Inflammatory macrophage treated with lipopolysaccharide for 4 hours (primary cell): Measurements from ENCODE around the gene NUDT22.
A peak's percentile ranks its signal among the peaks of the same experiment; 100 is the strongest.

ENCODE experiments used
- DNase-seq: peaks from one replicate; pipeline ENCODE4 v3.0.0-alpha.2; 2020

The NUDT22 gene

DNA sequence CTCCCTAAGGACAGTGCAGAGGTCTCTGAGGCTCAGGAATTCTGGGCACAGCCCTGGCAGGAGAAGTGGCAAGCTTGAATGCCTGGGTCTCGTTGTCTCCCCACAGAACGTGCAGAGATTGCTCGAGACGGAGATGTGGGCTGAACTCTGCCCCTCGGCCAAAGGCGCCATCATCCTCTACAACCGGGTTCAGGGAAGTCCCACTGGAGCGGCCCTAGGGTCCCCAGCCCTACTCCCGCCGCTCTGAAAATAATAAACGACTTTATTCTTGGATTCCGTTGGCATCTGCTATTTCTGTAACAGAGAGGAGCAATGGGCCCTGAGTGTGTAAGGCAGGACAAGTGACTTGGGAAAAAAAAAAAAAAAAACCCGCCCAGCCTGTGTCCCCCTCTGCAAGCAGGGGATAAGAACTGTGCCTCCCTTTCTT lies 3.7 kb downstream of the NUDT22 start:
- DNase-seq = no peak

DNA sequence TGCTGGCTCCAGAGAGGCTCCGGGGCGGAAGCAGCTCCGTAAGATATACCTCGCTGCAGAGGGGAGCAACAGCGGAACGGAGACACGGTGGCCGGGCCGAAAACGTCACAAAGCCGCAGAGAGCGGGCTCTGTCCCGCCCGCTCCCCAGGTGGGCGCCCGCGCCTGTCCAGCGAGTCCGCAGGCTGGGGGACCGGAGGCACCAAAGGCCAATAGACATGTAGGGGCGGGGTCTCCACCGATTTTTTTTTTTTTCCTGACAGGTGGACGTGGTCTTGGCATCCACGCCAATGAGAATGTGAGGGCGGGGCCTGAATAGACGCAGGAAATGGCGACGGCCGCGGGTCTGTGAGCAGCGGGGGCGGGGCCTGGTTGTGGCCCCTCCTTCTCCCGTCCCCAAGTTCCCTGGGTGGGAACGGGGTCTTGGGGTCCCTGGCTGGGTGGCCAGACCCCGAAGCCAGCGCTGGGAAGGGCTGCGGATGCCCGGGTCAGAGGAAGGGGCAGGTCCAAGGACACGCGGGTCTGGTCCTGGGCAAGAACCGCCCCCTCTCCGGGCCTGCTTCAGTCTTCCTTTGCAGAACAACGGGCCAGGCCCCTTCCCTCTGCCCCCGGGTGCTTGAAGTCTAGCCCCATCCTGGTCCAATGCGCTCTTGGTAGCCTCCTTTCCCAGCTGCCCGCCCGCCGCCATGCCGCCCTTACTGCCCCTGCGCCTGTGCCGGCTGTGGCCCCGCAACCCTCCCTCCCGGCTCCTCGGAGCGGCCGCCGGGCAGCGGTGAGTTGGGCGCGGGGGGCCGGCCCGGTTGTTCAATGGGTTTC lies 4.3 kb downstream of the NUDT22 start, which contains the start of gene DNAJC4:
TSS of gene DNAJC4 (plus strand) at position 378 of the 814 bp plus-strand sequence. CDS start at position 685, 307 bp downstream.
- DNase-seq = peak; percentile 80

DNA sequence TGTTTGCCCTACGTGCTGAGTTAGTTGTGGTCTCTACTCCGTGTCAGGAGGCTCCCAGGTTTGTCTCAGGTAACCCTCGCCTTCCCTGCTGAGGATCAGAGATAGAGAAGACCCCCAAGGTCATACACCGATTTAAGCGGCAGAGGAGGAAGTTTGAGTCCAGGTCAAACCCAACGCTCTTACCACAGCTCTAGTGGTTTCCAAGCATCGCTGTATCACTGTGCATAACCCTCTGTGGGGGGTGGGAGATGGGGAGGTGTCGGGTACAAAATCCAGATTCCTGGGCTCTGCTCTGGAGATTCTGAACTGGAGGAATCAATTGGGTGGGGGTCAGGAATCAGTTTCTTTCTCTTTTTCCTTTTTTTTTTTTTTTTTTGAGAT lies 4.9 kb downstream of the NUDT22 start:
- DNase-seq = no peak

DNA sequence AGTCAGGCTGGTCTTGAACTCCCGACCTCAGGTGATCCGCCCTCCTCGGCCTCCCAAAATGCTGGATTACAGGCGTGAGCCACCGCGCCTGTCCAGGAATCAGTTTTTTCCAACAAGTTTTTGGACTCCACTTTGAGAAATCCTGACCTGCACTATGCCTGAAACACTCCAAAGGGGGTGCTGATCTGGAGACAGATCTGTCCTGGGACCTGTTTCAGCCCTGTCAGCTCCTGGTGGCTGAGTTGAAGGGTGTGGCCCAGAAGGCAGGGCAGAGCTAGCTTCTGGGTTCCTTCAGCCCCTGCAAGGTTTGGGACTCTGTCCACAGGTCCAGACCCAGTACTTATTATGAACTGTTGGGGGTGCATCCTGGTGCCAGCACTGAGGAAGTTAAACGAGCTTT lies 5.5 kb downstream of the NUDT22 start:
- DNase-seq = no peak

DNA sequence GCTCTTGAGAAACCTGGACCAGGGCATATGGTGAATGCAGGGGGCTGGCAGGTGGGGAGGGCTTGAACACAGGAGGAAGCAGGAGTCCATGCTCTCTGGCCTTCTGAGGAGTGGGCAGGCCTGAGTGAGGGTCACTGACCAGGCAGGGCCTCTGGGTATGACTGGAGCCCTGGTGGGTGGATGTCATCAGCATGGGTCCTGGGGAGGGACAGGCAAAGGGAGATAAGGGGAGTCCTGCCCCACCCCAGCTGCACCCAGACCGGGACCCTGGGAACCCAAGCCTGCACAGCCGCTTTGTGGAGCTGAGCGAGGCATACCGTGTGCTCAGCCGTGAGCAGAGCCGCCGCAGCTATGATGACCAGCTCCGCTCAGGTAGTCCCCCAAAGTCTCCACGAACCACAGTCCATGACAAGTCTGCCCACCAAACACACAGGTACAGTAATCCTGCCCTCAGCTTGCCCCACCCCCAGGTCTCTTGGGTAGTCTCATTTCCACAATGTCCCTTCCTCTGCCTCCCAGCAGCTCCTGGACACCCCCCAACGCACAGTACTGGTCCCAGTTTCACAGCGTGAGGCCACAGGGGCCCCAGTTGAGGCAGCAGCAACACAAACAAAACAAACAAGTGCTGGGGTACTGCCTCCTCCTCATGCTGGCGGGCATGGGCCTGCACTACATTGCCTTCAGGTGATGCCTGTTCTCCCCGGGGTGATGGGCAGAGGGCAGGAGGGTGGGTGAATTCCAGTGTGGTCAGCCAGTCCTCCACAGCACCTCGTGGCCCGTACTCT lies 6.3 kb downstream of the NUDT22 start:
- no peak for DNase-seq

DNA sequence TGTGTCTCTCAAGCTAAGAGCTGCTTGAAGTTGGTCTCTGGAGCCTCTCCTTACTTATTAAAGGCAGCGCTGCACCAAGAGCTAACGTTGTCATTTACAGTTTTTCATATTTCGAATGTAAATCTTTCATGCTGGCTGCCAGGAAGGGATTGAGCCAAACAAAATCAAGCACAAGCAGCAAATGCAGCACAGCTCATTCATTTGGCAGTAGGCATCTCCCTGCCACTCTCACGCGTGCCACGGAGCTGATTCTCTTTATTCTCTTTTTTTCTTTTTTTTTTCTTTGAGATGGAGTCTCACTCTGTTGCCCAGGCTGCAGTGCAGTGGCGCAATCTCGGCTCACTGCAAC lies 6.9 kb downstream of the NUDT22 start:
- DNase-seq = no peak

DNA sequence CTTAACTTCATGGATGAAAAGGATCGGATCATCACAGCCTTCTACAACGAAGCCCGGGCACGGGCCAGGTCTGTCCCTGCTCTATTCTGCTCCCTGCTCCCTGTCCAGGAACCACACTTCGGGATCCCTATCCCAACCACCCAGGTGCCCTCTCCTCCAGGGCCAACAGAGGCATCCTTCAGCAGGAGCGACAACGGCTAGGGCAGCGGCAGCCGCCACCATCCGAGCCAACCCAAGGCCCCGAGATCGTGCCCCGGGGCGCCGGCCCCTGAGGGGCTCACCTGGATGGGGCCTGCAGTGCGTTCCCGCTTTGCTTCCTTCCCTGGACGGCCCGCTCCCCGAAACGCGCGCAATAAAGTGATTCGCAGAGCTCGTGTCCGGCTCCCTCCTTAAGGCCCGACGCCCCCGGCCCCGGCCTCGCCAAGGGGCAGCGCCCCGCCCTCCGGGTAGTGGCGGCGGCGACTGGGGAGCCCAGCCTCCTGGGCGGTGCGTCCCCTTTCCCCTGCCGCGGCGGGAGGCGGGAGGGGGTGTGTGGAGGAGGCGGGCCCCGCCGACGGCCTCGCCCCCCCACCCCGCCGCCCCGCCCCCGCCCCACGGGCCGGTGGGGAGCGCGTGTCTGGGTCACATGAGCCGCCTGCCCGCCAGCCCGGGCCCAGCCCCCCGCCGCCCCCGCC lies 8.0 kb downstream of the NUDT22 start, which contains the start of gene VEGFB:
TSS of gene VEGFB (plus strand) at position 672 of the 674 bp plus-strand sequence. CDS start 250 bp downstream, outside the sequence.
- peak; percentile 25 for DNase-seq

DNA sequence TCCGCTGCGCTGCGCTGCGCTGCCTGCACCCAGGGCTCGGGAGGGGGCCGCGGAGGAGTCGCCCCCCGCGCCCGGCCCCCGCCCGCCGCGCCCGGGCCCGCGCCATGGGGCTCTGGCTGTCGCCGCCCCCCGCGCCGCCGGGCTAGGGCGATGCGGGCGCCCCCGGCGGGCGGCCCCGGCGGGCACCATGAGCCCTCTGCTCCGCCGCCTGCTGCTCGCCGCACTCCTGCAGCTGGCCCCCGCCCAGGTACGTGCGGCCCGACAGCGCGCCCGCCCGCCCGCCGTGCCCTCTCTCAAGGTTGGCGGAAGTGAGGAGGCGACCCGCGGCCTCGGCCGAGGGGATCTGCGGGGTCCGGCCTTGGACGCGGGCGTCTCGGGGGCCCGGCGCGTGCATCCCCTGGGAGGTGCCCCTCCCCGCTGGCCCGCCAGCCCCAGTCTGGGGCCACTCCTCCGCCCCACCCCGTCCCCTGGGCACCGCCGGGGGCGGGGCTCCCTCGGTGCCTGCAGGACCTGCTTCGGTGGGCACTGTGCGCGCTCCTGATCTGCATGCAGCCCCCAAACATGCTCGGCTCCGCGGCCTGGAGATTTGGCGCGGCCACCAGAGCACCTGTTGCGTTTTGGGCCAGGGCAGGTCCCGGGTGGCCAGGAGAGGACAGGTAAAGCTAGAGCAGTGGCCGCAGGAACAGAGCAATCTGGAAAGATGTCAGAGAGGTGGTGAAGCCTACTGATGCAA lies 8.7 kb downstream of the NUDT22 start:
- DNase-seq = no peak

DNA sequence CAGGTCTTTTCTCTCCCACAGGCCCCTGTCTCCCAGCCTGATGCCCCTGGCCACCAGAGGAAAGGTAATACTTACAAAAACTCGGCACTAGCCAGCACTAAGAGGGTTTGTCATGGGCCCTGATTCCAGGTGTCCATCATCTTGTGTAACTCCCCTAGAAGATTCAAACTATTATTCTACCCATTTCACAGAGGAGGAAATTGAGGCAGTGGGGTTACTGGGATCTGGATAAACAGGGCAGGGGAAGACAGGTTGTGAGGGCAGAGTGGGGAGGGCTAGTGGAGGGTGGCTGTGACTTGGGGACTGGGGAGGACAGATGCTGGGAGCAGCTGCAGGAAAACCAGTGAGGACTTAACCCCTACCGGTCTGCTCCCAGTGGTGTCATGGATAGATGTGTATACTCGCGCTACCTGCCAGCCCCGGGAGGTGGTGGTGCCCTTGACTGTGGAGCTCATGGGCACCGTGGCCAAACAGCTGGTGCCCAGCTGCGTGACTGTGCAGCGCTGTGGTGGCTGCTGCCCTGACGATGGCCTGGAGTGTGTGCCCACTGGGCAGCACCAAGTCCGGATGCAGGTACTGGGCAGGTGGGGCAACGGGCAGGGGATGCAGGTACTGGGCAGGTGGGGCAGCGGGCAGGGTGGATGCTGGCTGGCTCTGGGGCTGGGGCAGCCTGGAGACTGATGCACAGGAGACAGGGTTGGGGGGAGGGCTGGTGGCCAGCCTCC lies 9.5 kb downstream of the NUDT22 start:
- no peak for DNase-seq

DNA sequence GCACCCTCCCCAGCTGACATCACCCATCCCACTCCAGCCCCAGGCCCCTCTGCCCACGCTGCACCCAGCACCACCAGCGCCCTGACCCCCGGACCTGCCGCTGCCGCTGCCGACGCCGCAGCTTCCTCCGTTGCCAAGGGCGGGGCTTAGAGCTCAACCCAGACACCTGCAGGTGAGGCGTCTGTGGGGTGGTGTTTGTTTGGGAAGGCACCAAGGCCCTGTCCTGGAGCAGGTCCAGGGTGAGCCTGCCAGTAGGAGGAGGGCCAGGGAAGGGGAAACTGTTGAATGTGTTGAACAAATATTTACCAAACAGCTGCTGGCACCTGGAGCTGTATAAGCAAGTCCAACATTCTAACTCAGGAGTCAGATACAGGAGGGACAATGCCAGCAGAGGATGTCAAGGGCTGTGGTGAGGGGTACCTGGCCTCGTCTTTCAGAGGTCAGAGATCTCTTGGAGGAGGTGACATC lies 11.4 kb downstream of the NUDT22 start:
- DNase-seq = no peak

DNA sequence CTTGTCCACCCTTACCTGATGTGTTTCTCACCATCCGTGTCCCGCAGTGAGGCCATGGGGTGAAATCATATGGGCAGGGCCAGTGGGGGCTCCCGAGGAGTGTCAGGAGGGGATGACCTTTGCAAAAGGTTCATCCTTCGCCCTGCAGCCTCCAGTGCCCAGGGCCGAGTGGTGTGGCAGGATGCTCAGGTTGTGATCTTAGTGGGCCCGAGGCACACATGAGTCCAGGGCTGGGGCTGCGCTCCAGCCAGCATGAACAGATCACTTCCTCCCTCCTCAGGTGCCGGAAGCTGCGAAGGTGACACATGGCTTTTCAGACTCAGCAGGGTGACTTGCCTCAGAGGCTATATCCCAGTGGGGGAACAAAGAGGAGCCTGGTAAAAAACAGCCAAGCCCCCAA lies 12.0 kb downstream of the NUDT22 start:
- no peak for DNase-seq

DNA sequence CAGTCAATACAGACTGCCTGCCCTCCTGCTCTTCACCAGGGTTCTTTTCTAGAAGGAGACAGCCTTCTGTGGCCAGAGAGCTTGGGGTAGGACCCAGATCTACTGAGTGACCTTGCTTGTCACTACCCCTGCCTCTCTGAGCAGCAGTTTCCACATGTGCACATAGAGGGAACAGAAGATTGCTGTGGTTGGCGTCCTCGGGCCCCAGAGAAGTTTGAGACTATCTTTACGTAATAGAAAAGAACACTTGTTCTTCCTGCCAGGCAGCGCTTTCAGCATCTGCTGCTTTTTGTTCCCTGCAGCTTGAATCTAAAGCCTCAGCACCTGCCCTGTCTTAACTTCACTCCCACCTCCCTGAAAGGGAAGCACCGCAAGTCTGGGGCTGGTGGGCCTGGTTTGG lies 12.9 kb downstream of the NUDT22 start:
- peak; percentile 68 for DNase-seq

DNA sequence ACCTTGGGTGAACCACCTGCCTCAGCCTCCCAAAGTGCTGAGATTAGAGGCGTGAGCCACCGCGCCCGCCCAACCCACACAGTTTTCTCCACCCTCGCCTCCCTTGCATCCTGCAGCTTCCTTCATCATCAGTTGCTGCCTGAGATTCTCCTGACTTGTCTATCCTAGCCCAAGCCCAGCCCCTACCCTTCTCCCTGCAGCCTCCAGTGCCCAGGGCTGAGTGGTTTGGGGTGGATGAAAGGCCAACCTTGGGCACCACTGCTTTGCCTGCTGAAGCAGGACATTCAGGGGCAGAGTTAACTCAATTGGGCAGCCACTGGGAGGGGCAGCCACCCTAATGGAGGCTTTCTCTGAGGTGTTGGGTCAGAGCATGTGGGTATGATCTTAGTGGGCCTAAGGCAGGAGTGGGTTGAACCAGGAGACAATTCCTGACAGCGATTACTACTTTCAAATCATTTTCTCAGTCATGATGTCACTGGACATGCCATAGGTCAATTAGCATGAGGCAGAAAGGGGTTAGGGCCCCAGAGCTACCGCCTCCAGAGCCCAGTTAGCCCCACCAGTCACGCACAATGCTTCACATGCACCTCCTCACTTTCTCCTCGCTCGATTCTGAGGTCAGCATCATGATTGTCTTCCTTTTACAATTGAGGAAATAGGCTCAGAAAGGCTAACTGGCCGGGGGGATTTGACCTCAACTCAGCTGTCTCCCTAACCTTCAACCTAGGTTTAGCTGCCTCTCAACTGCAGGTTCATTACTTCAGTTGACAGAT lies 13.8 kb downstream of the NUDT22 start:
- peak; percentile 98 for DNase-seq

DNA sequence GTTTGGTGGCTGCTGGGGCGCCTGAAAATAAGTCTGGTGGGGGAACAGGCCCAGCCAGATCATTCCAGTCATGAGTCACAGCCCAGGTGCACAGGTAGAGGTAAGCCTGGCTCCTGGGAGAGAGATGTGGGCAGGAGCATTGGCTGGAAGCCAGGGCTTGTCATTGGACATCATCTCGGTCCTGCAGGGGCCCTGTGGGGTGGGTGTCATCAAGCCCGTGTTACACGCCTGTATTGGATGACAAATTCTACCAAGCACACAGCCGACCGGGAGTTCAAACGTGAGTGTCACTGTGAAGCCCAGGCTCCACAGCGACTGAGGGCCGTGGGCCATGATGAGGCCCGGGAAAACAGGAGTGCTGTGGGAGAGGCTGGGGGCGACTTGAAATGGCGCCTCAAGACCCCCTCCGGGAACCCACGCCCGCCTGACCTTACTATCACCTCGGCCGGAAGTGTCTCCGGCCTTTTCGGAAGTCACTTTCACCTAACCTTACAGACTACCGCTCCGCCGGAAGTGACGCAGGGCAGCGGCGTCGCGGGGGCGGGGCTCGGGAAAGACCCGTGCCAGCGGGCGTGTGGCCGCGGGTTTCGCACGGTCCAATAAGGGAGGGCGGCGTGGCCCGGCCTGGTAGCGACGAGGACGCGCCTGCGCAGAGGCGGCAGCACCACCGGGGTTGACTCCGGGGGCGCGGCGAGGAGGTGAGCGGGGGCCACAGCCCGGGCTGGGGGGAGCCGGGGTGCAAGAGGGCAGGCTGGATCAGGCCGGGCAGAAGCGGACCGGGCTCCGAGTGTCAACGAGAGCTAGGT lies 14.6 kb downstream of the NUDT22 start, which contains the start of gene FKBP2:
TSS of gene FKBP2 (plus strand) at position 661 of the 806 bp plus-strand sequence. CDS start 1,293 bp downstream, outside the sequence.
- peak; percentile 99 for DNase-seq

DNA sequence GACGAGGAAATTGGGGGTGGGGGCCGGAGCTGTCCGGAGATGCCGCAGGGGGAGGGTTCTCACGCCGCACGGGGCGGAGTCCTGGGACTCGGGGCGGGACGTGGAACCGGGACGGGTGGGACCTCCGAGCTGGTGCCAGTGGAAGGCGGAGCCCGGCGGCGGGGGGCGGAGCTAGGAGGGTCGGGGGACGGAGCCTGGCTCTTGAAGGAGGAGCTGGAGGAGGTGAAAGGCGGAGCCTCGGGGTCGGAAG lies 15.1 kb downstream of the NUDT22 start:
- peak; percentile 100 for DNase-seq

DNA sequence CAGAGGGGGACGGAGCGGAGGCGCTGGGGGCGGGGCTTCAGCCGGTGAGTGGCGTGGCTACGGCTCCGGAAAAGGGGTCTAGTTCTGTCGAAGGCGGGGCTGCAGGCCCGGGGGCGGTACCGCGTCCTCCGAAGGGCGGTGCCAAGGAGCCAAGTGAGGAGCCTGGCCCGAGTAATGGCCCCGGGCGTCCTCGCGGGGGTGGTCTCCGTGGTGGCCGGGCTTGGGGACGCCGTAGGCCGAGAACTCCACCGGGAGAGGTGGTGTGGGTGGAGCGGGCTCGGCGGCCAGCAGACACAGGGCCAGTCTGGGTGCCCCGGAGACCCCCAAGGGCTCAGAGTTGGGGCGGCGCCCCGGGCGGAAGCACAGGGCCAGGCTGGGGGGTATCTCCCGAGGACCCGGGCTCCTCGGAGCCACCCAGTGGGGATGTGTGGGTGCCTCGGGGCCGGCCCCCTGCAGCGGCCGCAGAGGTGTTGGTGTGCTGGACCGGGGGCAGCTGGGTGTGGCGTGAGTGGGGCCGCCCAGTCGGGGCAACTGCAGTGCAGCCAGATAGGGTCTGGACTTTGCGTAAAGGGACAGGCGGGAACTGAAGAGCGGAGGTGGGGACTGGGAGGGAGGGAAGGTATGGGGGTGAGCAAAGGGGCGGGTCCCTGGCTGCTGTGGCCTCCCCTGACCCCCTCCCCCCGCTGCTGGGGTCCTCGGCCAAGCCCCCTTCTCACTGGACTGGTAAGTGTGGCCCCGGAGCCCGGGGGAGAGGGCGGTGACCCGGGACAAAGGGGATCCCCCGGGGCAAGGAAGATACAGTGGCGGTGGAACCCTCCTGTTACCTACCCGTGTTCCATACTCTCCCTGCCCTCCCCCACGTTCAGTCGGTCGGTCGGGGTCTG lies 15.7 kb downstream of the NUDT22 start:
- DNase-seq = peak; percentile 25

DNA sequence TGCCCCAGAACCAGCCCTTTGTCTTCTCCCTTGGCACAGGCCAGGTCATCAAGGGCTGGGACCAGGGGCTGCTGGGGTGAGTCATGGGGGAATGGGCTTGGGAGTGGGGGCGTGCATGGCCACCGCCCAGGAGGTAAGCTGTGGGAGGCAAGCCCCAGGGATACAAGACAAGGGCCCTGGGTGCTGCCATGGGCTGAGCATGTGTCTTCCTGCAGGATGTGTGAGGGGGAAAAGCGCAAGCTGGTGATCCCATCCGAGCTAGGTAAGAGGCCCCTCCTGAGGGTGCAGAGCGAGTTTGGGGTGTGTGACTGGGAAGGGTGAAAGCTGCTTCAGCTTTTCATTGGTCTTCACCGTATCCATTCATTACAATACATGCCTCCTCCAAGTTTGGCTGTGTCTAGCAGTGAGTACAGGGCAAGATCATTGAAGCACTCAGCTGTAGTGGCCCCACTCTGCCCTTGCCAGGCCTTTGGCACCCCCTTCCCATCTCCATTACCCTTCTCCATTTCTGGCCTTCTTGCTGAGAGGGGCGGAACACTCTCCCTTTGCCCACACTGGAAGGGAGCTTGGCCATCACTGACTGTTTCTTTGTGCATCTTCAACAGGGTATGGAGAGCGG lies 17.3 kb downstream of the NUDT22 start:
- no peak for DNase-seq

DNA sequence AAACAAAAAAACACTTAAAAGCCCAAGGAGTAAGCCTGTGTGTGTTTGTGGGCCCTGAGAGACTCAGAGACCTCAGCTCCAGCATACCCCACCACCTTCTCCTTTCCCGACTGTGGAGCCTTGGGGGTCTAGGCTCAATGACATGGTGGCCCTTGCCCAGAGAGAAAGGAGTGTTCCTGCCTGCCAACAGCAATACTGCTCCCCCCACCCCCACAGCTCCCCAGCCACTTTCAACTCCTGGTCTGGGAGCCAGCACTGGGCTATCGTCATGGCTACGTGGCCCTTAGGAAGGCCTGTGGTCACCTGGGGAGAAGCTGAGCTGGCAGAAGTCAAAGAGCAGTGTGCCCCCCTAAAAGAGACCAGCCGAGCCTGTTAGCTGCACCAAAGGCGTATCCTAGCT lies 18.0 kb downstream of the NUDT22 start:
- DNase-seq = no peak

DNA sequence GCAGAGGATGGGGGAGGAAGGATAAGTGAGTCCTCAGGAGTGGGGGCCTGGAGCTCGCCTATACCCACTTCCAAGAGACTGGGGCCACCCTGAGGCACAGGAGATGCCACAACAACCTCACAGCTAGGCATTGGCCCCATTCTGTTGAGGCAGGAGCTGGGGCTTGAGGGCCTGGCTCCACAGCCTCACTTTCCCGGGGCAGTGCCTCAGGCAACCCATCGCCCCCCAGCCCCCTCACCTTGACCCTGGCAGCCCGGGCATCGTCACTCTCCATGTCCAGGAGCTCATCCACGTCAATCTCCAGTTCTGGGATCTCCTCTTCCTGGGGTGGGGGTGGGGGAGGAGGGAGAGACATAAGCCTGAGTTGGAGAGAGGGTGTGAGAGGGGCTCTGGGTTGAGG lies 18.9 kb downstream of the NUDT22 start:
- no peak for DNase-seq
